Endothelial cell of coronary artery (primary cell): ENCODE results near the gene SAPCD2. TPM values are rescaled to one million over a fixed set of nuclear protein-coding genes. Genes with fewer than 3 reads are reported as not detected.

ENCODE experiments used
- total RNA-seq: library from RNA; depleted of rRNA; stranded (reverse); fragments of >200 nt; gene quantifications from 2 replicates; pipeline ENCODE4 v1.2.3, GENCODE V29; 2014

SAPCD2 gene
- 5.5 and 15.9 TPM in 2 replicates for total RNA-seq

DNA sequence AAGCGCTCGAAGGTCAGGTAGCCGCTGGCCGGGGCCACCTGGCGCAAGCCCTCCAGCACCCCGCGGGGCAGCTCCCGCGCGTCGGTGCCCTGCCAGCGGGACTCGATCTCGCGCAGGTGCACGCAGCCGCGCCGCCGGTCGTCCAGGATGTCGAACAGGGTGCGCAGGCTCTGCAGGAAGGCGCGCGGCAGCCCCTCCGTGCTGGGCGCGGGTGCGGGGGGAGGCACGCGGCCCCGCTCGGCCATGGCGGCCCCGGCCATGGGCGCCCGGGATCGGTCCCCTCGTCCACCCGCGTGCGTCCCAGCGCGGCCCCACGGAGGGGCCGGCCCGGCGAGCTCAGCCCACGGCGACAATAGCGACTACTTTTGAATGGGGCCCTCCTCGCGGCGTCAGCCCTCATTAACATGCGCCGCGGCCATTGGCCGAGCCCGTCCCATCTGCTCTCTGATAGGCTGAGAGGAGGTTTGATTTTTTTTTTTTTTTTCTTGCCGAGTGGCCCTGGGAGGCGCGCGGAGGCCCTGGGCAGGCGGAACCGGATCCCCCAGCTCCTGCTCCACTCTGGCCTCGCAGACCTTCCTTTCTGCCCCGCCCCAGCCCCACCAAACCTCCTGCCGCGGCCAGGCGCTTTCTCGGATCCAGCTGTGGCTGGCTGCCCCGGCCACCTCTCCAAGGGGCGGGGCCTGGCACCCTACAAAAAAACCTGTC lies at the start of gene SAPCD2:
Gene SAPCD2 (minus strand): TSS at position 357 of the 705 bp plus-strand sequence. CDS start 97 bp downstream, at position 260.

GRCh38 chr9:137114613-137115393 lies 44.4 kb upstream of the SAPCD2 start, which contains the start of gene DPP7:
Gene DPP7, minus strand, starts transcription at chr9:137114733. Its CDS starts 20 bp downstream, at chr9:137114713.

DNA sequence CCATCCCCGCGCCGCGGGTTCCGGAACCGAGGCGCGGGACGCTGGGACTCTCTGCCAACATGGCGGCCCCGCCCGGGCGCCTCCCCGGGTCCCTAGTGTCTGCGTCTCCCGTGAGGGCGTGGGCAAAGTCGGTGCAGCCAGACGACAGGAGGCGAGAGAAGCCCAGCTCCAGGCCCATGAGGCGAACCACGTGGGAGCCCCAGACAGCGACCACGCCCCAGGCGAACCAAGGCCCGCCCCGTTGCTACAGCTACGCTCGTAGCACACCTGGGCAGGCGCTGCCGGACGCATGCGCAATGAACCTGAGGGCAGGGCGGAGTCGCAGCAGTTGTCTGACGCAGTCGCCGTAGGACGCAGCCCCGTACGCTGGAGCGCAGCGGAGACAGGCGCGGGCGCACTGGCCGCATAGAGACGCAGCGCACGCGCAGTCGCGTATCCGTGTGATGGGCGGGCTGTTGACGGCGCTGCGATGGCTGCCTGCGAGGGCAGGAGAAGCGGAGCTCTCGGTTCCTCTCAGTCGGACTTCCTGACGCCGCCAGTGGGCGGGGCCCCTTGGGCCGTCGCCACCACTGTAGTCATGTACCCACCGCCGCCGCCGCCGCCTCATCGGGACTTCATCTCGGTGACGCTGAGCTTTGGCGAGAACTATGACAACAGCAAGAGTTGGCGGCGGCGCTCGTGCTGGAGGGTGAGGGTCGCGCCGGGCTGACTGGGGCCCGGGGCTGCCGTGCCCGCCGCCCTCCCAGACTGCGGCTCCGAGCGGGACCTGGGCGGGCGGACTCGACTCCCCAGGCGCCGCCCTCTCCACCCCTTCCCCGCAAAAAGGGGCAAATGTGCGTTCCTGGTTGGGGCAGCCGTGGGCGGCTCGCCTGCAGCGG lies 16.4 kb upstream of the SAPCD2 start, which contains the start of gene MAN1B1:
Gene MAN1B1 (plus strand): TSS at position 455 of the 878 bp plus-strand sequence. CDS start 15 bp downstream, at position 470.

DNA sequence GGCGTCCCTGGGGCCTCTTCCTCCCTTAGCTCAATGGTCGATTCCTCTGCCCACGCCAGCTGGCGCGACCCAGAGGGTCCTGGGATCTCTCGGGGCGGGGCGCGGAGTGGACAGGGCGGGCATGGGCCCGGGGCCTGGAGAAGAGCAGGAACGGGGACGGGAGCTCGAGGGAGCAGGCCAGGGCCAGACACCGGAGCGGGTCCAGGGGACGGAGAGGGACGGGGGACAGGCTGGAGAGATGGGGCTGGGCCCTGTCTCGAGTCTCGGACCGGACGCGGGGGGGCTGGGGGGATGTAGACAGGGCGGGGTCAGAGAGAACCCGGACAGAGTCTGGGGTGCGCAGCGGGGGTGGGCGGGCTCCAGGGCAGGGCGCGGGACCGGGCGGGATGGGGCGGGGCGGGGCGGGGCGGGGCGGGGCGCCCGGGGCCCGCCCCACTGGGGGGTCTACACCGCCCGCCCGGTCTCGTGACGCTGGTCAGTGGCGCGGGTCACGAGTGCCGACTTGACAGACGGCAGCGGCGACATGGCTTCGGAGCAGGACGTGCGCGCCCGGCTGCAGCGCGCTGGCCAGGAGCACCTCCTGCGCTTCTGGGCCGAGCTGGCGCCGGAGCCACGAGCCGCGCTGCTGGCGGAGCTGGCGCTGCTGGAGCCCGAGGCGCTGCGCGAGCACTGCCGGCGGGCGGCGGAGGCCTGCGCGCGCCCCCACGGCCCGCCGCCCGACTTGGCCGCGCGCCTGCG lies 6.8 kb upstream of the SAPCD2 start, which contains the start of gene UAP1L1:
Gene UAP1L1 (plus strand): TSS at position 508 of the 738 bp plus-strand sequence. CDS start 16 bp downstream, at position 524.

DNA sequence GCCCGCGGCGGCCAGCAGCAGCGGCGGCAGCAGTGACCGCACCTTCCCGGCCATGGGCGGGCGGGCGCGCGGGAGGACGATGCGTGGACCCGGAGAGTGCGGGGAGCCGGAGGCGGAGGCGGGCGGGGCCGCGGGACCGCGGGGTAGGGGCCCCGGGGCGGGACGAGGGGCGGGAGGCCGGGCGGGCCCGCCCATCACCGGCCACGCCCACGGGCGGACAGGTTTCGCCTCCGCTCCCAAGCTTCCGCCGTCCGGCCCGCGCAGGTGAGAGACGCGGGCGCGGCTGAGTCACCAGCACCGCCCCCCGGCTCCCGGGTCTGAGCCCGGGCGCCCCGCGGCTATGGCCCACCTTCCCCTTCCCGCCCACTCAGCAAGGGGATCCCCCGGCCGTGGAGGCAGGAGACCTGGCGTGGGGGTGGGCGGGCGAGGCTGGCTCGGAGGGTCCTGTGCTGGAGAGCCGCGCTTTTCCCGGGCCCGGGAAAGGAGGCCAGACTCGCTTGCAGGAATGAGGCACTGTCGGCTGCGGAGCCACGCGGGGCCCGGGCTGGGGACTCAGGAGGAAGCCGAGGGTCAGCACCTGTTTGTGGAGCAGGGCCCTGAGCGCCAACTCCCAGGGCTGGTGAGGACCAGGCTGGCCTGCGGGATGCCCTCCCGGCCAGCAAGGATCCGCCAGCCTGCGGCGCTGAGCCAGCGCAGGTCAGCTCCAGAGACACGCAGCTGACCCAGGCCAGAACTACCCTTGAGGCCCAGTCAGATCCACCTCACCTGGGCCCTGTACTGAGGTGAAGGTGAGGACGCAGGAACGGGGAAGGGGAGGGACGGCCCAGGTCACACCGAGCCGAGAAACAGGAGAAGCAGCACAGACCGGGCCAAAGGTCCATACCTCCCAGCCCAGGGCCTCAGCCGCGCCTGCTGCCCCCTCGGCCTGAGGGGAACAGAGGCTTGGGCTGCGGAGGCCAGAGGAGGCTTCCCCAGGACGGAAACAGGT lies 16.1 kb downstream of the SAPCD2 start, which contains the start of gene ENTPD2:
Gene ENTPD2 (minus strand): TSS at position 118 of the 988 bp plus-strand sequence. CDS start 64 bp downstream, at position 54.

DNA sequence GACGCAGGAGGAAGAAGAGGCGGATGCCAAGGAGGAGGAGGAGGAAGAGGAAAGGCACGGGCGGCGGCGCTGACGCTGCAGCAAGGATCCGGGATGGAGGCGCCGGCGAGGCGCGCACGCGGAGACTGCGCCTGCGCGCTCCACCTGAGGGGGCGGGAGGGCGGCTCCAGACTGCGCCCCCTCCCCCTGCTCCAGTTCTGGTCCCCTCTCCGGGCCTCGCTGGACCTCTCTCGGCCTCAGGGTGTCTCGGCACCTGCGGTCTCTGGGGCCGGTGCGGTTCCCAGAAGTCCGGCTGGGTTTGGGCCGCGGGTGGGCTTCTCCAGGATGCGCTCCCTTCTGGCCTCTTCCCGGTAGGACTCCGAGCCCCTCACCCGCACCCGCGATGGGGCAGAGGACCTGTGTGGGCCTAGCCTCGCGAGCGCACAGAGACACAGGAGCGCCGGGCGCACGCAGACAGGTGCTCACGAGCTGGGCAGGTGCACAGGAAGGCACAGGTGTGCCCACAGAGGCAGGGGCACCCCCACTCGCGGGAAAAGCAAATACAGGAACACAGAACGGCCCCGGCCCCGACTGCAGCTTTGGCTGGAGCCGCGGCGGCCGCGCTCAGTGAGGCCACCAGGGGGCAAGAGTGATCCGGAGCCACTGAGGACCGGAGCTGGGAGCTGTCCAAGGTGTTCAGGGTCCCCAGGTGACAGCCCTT lies 24.1 kb downstream of the SAPCD2 start, which contains the start of gene NPDC1:
Gene NPDC1 (minus strand): TSS at position 90 of the 700 bp plus-strand sequence. CDS start 188 bp downstream, outside the sequence.

GRCh38 chr9:137031904-137032640 lies 38.3 kb downstream of the SAPCD2 start, which contains the start of gene FUT7:
Gene FUT7, minus strand, starts transcription at chr9:137032088. Its CDS starts 97 bp downstream, at chr9:137031991.

GRCh38 chr9:137027369-137028262 lies 42.7 kb downstream of the SAPCD2 start, which contains the start of gene ABCA2:
Gene ABCA2, minus strand, starts transcription at chr9:137028237. Its CDS starts 97 bp downstream, at chr9:137028140.

Other genes with a start within 250 kb of the SAPCD2 start
- 0.45 and 2.2 TPM in 2 replicates for gene AJM1, start 228.1 kb downstream of the SAPCD2 start, total RNA-seq
- 189 and 196 TPM in 2 replicates for gene PHPT1, start 221.1 kb downstream of the SAPCD2 start, total RNA-seq
- 0.81 and 4.9 TPM in 2 replicates for gene MAMDC4, start 218.2 kb downstream of the SAPCD2 start, total RNA-seq
- 442 and 468 TPM in 2 replicates for gene EDF1, start 204.2 kb downstream of the SAPCD2 start, total RNA-seq
- 11.6 and 16.9 TPM in 2 replicates for gene TRAF2, start 184.0 kb downstream of the SAPCD2 start, total RNA-seq
- 154 and 194 TPM in 2 replicates for gene FBXW5, start 125.8 kb downstream of the SAPCD2 start, total RNA-seq
- gene C8G, start 125.3 kb downstream of the SAPCD2 start, total RNA-seq, result 0.19 and 0.72 TPM in 2 replicates
- 0.09 TPM in 1 of 2 replicates, not detected in the other for gene LCN12, start 118.3 kb downstream of the SAPCD2 start, total RNA-seq
- 0.56 TPM in 1 of 2 replicates, not detected in the other for gene PTGDS, start 93.1 kb downstream of the SAPCD2 start, total RNA-seq
- 0.19 TPM in 1 of 2 replicates, not detected in the other for gene LCNL1, start 87.6 kb downstream of the SAPCD2 start, total RNA-seq
- 14.8 and 18.4 TPM in 2 replicates for gene PAXX, start 78.1 kb downstream of the SAPCD2 start, total RNA-seq
- gene CLIC3, start 74.0 kb downstream of the SAPCD2 start, total RNA-seq, result 0.90 and 7.6 TPM in 2 replicates
- 11.0 and 27.3 TPM in 2 replicates for gene ABCA2, start 42.3 kb downstream of the SAPCD2 start, total RNA-seq
- not detected in 2 replicates for gene FUT7, start 38.5 kb downstream of the SAPCD2 start, total RNA-seq
- 29.4 and 39.3 TPM in 2 replicates for gene NPDC1, start 24.4 kb downstream of the SAPCD2 start, total RNA-seq
- gene ENTPD2, start 16.5 kb downstream of the SAPCD2 start, total RNA-seq, result not detected in 2 replicates
- 8.7 and 11.6 TPM in 2 replicates for gene UAP1L1, start 7.0 kb upstream of the SAPCD2 start, total RNA-seq
- gene MAN1B1, start 16.4 kb upstream of the SAPCD2 start, total RNA-seq, result 54.5 and 71.4 TPM in 2 replicates
- 76.0 and 87.4 TPM in 2 replicates for gene DPP7, start 44.2 kb upstream of the SAPCD2 start, total RNA-seq
- gene GRIN1, start 68.6 kb upstream of the SAPCD2 start, total RNA-seq, result under 0.01 and 0.09 TPM in 2 replicates
- not detected in 2 replicates for gene LRRC26, start 99.5 kb upstream of the SAPCD2 start, total RNA-seq
- gene TMEM210, start 101.5 kb upstream of the SAPCD2 start, total RNA-seq, result not detected in 2 replicates
- gene ANAPC2, start 118.0 kb upstream of the SAPCD2 start, total RNA-seq, result 21.3 and 26.8 TPM in 2 replicates
- gene SSNA1, start 118.1 kb upstream of the SAPCD2 start, total RNA-seq, result 108 and 110 TPM in 2 replicates
- gene TPRN, start 130.2 kb upstream of the SAPCD2 start, total RNA-seq, result 4.4 and 5.6 TPM in 2 replicates
- gene TMEM203, start 135.1 kb upstream of the SAPCD2 start, total RNA-seq, result 22.7 and 26.8 TPM in 2 replicates
- 2.7 and 3.7 TPM in 2 replicates for gene NDOR1, start 135.1 kb upstream of the SAPCD2 start, total RNA-seq
- gene RNF208, start 151.7 kb upstream of the SAPCD2 start, total RNA-seq, result 0.09 and 0.19 TPM in 2 replicates
- gene CYSRT1, start 154.6 kb upstream of the SAPCD2 start, total RNA-seq, result 0.19 and 0.45 TPM in 2 replicates
- under 0.01 TPM in 1 of 2 replicates, not detected in the other for gene RNF224, start 156.9 kb upstream of the SAPCD2 start, total RNA-seq
- gene SLC34A3, start 160.3 kb upstream of the SAPCD2 start, total RNA-seq, result not detected in 2 replicates
- 208 and 307 TPM in 2 replicates for gene TUBB4B, start 170.7 kb upstream of the SAPCD2 start, total RNA-seq
- gene STPG3, start 180.7 kb upstream of the SAPCD2 start, total RNA-seq, result not detected in 2 replicates
- gene NELFB, start 184.8 kb upstream of the SAPCD2 start, total RNA-seq, result 63.9 and 65.0 TPM in 2 replicates
- gene TOR4A, start 207.2 kb upstream of the SAPCD2 start, total RNA-seq, result 27.3 and 27.6 TPM in 2 replicates
- 23.3 and 32.2 TPM in 2 replicates for gene NRARP, start 231.7 kb upstream of the SAPCD2 start, total RNA-seq